Measurements from ENCODE around the gene UBTF.

UBTF gene

GRCh38 chr17:44214896-44215295, 4.6 kb downstream of the UBTF start:
- no peak for DNase-seq (ENCODE audit: low read depth in 2 of 2)

GRCh38 chr17:44214230-44214494, 5.3 kb downstream of the UBTF start:
- DNase-seq (ENCODE audit: low read depth in 2 of 2): no peak

GRCh38 chr17:44213403-44214229, 5.9 kb downstream of the UBTF start:
- DNase-seq (ENCODE audit: low read depth in 2 of 2): no peak

GRCh38 chr17:44212507-44213402, 6.7 kb downstream of the UBTF start:
- DNase-seq (ENCODE audit: low read depth in 2 of 2): no peak

- no peak for DNase-seq (ENCODE audit: low read depth in 2 of 2)
Observed at GRCh38 chr17:44211281-44212265, 7.9 kb downstream of the UBTF start.

- DNase-seq (ENCODE audit: low read depth in 2 of 2): peak; percentile 84 to 85
Observed at GRCh38 chr17:44210342-44211192, 8.9 kb downstream of the UBTF start.

GRCh38 chr17:44209786-44210341, 9.6 kb downstream of the UBTF start:
- no peak for DNase-seq (ENCODE audit: low read depth in 2 of 2)

- DNase-seq (ENCODE audit: low read depth in 2 of 2): no peak
Observed at GRCh38 chr17:44207743-44208142, 11.7 kb downstream of the UBTF start.

- no peak for DNase-seq (ENCODE audit: low read depth in 2 of 2)
Observed at GRCh38 chr17:44207319-44207718, 12.2 kb downstream of the UBTF start.

GRCh38 chr17:44206825-44207155, 12.7 kb downstream of the UBTF start:
- DNase-seq (ENCODE audit: low read depth in 2 of 2): no peak

- no peak for DNase-seq (ENCODE audit: low read depth in 2 of 2)
Observed at GRCh38 chr17:44205962-44206824, 13.3 kb downstream of the UBTF start.

- no peak for DNase-seq (ENCODE audit: low read depth in 2 of 2)
Observed at GRCh38 chr17:44204441-44204882, 15.0 kb downstream of the UBTF start.

GRCh38 chr17:44203731-44204440, 15.6 kb downstream of the UBTF start:
- peak in 1 of 2 donors; percentile 51 for DNase-seq (ENCODE audit: low read depth in 2 of 2)

GRCh38 chr17:44202756-44203155, 16.7 kb downstream of the UBTF start:
- DNase-seq (ENCODE audit: low read depth in 2 of 2): no peak

- DNase-seq (ENCODE audit: low read depth in 2 of 2): no peak
Observed at GRCh38 chr17:44200478-44201155, 18.9 kb downstream of the UBTF start.

GRCh38 chr17:44199553-44200477, 19.7 kb downstream of the UBTF start, which contains the start of gene ATXN7L3:
TSS of gene ATXN7L3 (minus strand) at chr17:44199884. CDS start at chr17:44198070, 1,814 bp downstream.
- DNase-seq (ENCODE audit: low read depth in 2 of 2): peak; percentile 99 to 100

Data from activated CD4-positive, alpha-beta T cell treated with anti-CD3 and anti-CD28 coated beads for 24 hours (primary cell).